Tibial nerve (tissue), 4 donors: ENCODE measurements around the gene DAB1.

Experiments used
- CTCF ChIP-seq, 5 experiments: fragments of 200-600 bp in 3 of 5; fragments of 450-650 bp in 2 of 5; sonication (generic) in 3 of 5; IDR thresholded peaks; one replicate each; pipeline ENCODE4 v1.5.1; 2016 to 2019; ENCODE audit warnings: antibody characterized with exemption in 5 of 5, mild to moderate bottlenecking in 3 of 5, moderate library complexity in 2 of 5
- EP300 ChIP-seq, 2 donors: sonication (generic); formaldehyde crosslinking; IDR thresholded peaks; one replicate each; pipeline ENCODE4 v1.6.1; 2017; ENCODE audit warnings: antibody characterized with exemption in 2 of 2, mild to moderate bottlenecking in 1 of 2
- POLR2A ChIP-seq, 2 donors: fragments of 450-650 bp; IDR thresholded peaks; one replicate each; pipeline ENCODE4 v1.6.1; 2017; ENCODE audit warnings: antibody characterized with exemption in 2 of 2, mild to moderate bottlenecking in 2 of 2, moderate library complexity in 2 of 2

GRCh38 chr1:57065442-57065841, 358.4 kb downstream of the DAB1 start:
- TF ChIP-seq CTCF (IDR thresholded peaks at IDR 0.05) (no peak), POLR2A (IDR thresholded peaks at IDR 0.05) (no peak), EP300 (IDR thresholded peaks at IDR 0.05) (no peak)
